IPS DF 4.7 (cell line): ENCODE measurements around the gene C1QC.

Source experiments
- DNase-seq: peaks from one replicate; pipeline ENCODE4 v3.0.0-alpha.2; 2013; ENCODE audit warnings: low spot score; ENCODE audit errors: extremely low read depth

The C1QC gene

GRCh38 chr1:22643381-22643780 lies at the start of gene C1QC:
C1QC (plus strand) TSS chr1:22643633; CDS start chr1:22644024, 391 bp downstream.
- no peak for DNase-seq

GRCh38 chr1:22594396-22594795 lies 49.0 kb upstream of the C1QC start:
- no peak for DNase-seq

- DNase-seq = no peak
These were observed 48.3 kb upstream of the C1QC start for GRCh38 chr1:22595108-22595507.

GRCh38 chr1:22597301-22597965 lies 46.0 kb upstream of the C1QC start:
- DNase-seq = no peak

- no peak for DNase-seq
These were observed 45.4 kb upstream of the C1QC start for GRCh38 chr1:22597996-22598395.

- DNase-seq = no peak
These were observed 44.7 kb upstream of the C1QC start for GRCh38 chr1:22598736-22599135.

GRCh38 chr1:22600071-22600816 lies 43.2 kb upstream of the C1QC start:
- DNase-seq = no peak

- no peak for DNase-seq
These were observed 42.4 kb upstream of the C1QC start for GRCh38 chr1:22600817-22601605.

- no peak for DNase-seq
These were observed 41.8 kb upstream of the C1QC start for GRCh38 chr1:22601610-22602009.

- DNase-seq = no peak
These were observed 41.2 kb upstream of the C1QC start for GRCh38 chr1:22602060-22602740.

GRCh38 chr1:22606161-22606560 lies 37.3 kb upstream of the C1QC start:
- no peak for DNase-seq

GRCh38 chr1:22607154-22607553 lies 36.3 kb upstream of the C1QC start:
- no peak for DNase-seq

- DNase-seq = no peak
These were observed 35.1 kb upstream of the C1QC start for GRCh38 chr1:22608361-22608760.

GRCh38 chr1:22609291-22609690 lies 34.1 kb upstream of the C1QC start:
- DNase-seq = no peak

GRCh38 chr1:22611530-22611947 lies 31.9 kb upstream of the C1QC start:
- DNase-seq = peak; percentile 72

GRCh38 chr1:22612671-22613571 lies 30.5 kb upstream of the C1QC start:
- no peak for DNase-seq

- no peak for DNase-seq
These were observed 29.9 kb upstream of the C1QC start for GRCh38 chr1:22613572-22613918.

- DNase-seq = no peak
These were observed 29.5 kb upstream of the C1QC start for GRCh38 chr1:22613951-22614350.

- DNase-seq = no peak
These were observed 27.5 kb upstream of the C1QC start for GRCh38 chr1:22615886-22616285.

- DNase-seq = no peak
These were observed 26.9 kb upstream of the C1QC start for GRCh38 chr1:22616571-22616970.

- DNase-seq = no peak
These were observed 25.4 kb upstream of the C1QC start for GRCh38 chr1:22618056-22618455.
